ENCODE data around the gene XXYLT1.
A peak's percentile ranks its signal among the peaks of the same experiment; 100 is the strongest.
"Not testable (repeated sequence)": the region's sequence is repeated elsewhere in the genome, so short reads cannot be mapped to it uniquely, and the experiment has no call there.

Gene XXYLT1

GRCh38 chr3:195087840-195088601 lies 182.9 kb downstream of the XXYLT1 start:
- DNase-seq, result not testable (repeated sequence)

GRCh38 chr3:195087328-195087727 lies 183.6 kb downstream of the XXYLT1 start:
- no peak for DNase-seq

GRCh38 chr3:195086885-195087284 lies 184.1 kb downstream of the XXYLT1 start:
- no peak for DNase-seq

GRCh38 chr3:195086341-195086740 lies 184.6 kb downstream of the XXYLT1 start:
- no peak for DNase-seq

DNA sequence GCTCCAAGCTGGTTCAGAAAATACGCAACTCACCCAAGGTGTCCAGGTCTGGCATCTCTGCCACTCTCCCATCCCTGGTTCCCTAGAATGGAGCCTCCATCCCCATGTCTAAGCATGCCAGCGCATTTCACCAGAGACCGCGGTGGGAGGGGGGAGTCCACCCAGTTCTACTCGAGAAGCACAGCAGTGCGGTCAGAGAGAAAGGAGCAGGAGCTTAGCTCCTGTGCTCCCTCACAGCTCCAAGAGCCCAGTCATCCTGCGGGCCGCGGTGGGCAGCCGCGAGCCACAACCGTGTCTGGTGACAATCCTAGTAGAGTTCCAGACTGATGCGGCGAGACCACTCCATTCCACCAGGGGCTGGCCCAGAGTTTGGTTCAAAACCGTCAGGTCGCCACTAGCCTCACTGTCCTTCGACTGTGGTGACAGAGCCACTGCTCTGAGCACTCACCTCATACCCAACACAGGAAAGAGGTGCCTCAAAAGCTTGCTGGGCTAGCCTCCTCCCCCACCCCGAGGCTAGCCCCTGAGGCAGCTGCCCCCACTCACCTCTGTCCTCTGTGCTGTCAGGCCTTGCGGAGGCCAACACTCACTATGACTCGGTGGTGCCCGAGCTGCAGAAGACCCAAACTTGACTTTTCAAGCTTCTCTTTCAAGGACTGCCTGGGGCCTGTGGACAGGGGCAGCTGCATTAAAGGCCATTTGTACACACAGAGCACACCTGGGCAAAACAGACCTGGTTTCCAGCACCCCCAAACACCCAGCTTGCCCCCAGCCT lies 185.4 kb downstream of the XXYLT1 start:
- DNase-seq, result no peak

DNA sequence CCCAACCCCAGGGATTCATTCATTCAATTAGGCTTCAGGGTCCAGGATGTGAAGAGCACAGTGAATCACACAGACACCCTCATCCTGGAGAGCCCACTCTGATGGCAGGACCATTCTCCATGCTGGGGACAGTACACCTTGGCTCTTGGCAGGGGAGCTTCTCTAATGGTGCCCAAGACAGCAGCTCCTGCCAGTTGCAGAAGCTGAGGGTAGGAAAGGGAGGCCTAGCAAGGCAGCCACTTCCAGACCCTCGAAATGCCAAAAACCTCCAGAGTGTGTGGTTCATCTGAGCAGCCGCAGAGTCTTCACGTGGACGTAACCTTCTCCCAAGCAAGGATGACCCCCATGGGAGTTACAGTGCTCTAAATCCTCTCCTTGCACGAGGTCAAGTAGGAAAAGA lies 186.2 kb downstream of the XXYLT1 start:
- no peak for DNase-seq

DNA sequence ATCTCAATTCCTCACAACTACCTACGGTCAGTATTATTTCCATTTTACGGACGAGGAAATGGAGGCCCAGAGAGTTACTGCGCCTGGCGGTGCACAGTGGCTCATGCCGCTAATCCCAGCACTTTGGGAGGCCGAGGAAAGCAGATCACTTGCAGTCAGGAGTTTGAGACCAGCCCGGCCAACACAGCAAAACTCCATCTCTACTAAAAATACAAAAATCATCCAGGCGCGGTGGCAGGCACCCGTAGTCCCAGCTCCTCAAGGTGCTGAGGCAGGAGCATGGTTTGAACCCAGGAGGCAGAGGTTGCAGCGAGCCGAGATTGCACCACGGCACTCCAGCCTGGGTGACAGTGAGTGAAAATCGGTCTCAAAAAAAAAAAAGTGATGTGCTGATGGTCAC lies 187.3 kb downstream of the XXYLT1 start:
- DNase-seq, result no peak

DNA sequence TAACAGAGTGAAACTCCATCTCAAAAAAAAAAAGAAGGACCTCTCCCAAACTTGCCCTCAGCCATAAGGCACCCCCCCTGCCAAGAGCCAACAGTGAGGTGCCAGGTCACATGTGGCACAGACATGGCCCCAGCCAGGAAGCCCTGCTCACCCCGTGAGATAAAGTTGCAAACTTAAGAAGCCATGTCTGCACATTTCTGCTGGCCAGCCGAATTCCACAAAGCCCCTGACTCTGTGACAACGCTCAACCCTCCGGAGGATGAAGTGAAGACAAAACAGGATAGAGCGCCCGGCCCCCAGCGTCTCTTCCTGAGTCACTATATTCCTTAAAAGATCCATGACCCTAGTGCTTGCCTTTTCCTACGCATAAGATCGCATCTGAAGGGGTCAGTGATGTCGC lies 188.1 kb downstream of the XXYLT1 start:
- no peak for DNase-seq

GRCh38 chr3:195081242-195081963 lies 189.6 kb downstream of the XXYLT1 start:
- DNase-seq, result peak; percentile 42 to 57

- DNase-seq, result peak; percentile 42 to 74
Observed at GRCh38 chr3:195080571-195081151, 190.3 kb downstream of the XXYLT1 start.

DNA sequence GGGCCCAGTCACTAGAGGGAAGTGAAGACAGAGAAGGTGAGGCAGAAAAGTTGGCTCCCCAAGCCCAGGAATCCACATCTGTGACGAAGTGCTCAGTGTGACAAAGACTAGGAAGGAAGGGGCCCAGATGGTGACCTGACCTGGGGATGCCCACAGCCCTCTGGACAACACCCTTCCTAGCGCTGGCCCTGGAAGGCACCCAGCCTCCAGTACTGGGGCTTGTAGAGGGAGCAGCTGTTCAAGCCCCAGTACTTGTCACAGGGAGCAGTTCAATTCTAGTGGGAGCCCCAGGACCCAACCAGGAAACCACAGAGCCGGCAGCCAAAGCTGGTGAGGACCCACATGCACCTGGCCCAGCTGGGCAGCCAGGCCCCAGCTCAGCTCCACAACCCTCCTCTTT lies 190.8 kb downstream of the XXYLT1 start:
- no peak for DNase-seq

DNA sequence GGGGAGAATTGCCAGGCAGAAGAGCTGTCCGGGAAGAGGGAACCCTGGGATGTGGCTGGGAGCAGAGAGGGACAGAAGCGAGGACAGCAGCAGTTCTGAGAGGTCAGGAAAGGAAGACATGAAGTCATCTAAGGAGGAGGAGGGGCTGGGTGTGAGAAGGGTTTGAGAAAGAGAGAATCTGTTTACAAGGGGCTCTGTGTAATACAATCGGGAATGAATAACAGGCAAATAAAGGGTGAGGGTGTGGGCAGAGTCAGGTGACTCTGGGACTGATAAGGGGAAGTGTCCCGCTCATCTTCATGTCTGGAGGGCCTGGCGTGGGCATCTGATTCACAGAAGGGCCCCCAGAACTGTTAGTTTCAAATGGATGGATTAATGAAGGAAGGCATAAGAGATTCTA lies 191.3 kb downstream of the XXYLT1 start:
- DNase-seq, result no peak

- DNase-seq, result no peak
Observed at GRCh38 chr3:195078891-195079440, 192.0 kb downstream of the XXYLT1 start.

- no peak for DNase-seq
Observed at GRCh38 chr3:195077611-195078540, 193.1 kb downstream of the XXYLT1 start.

GRCh38 chr3:195076981-195077610 lies 193.9 kb downstream of the XXYLT1 start:
- DNase-seq, result no peak

DNA sequence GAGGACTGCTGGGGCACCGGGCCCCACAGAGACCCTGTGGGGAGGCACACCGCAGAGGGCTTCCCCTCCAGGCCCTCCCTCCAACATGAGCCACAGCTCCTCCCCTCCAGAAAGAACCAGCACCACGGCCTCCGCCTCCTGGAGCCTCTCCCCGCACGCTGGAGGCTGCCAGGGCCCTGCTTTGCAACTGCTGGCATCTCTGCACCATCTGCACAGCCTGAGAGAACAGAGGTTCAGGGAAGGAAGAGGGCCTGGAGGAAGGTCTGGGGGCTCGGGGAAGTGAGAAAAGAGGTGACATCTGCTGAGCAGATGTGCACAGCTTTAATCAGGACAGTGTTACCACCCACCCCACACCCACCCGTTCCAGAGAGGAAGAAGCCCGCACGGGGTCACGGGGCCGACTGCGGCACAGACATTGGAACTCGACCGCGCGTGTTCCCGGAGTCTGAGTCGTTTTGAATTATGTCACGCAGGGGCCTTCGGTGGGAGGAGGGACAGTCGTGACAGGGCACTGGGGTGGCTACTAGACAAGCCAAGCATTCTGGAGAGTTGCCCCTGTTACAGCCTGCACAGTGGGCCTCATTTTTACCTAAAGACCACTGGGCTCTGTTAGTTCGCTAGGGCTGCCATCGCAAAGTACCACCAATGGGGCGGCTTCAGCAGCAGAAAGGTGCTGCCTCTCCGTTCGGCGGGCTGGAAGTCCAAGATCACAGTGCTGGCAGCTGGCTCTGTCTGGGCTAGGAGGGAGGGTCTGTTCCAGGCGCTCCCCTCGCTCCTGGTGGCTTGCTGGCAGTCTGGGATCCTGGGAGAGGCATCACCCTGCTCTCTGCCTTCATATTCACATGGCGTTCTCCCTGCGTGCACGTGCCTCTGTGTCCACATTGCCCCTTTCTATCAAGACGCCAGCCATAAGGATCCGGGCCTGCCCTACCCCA lies 194.8 kb downstream of the XXYLT1 start:
- DNase-seq, result no peak

DNA sequence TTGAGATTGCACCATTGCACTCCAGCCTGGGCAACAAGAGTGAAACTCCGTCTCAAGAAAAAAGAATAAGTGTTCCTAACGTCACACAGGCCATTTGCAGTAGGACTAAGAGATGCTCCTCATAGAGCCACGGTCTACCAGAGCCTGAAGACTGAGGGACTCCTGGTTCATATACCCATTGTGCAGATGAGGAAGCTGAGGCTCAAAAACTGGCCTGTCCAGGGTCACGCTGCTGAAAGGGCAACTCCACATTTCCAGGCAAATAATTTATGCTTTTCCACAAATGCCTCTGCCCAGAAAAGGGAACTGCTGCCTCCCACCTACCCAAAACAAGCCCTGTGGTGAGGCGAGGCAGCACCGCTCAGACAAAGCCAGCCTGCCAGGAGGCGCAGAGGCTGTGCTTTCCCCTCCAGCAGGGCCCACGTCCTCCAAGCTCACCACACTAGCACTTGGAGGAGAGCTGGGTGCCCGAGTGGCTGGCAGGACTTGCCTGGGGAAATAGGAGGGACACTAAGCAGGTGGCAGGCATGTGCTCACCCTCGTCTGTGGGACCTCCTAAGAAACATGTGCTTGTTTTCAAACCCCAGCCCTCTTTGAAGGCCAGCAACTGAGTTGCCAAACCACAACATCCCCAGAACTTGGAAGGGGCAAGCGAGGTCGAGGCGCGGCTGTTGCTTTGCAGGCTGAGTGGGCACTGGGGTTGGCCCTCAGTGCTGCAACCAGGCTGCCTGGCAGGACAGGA lies 195.6 kb downstream of the XXYLT1 start:
- no peak for DNase-seq

DNA sequence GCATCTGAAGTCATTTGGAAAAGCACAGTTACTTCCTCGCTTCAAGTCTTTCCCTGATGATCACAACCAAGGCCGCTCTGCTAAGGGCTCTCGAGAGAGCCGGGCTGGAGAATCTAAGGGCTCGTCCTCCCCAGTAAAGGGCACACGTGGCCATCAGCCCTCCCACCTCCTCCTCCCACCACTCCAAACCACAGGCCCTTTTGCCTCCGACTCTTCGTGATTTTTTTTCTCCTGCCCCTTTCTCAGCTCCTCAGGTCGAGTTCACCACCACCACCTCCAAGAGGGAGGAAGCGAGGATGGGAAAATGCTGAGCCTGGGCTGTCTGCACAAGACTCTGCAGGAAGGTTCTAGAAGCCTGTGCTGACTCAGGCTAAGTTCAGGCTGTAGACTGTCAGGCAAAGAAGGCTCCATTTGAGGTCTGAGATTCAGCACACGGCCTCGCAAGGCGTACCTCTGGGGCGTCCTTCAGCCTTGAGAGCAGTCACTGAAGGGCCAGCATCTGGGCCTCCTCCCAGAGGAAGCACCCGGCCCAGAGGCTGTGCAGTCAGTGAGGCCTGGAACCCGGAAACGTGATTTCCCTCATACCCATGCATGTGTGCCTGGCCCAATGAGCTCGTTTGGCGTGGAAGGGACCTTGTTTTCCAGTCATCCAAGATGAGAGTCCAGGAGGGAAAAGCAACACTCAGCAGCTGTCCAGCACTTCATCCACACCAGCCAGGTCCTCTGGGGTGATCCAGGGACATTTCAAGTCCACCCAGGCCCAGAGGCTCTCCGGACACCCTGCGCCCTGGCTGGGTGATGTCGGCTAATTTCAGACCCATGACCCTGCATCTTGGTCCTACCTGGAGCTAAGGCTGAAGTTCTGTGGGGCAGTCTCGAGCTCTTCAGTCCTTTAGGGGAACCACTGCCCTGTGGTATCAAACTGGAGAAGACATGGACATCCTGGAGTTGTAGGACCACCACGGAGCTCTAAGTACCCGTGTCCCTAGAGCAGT lies 196.8 kb downstream of the XXYLT1 start:
- no peak for DNase-seq

All from NCI-H2081 (cell line).